GM12878 (cell line): ENCODE data around the gene CLSTN2. TPM values are rescaled to one million over a fixed set of nuclear protein-coding genes. Genes with fewer than 3 reads are reported as not detected.

Experiments used
- ATAC-seq: fragments of 200-7000 bp; cut with Tn5 transposase; 3 replicates; pipeline ENCODE4 v1.9.1; 2020; ENCODE audit warnings: mild to moderate bottlenecking, moderate library complexity
- BruUV-seq: library from RNA; stranded (reverse); fragments of 400-500 nt; replicated peaks from 2 replicates; lab custom pipeline; 2021; lab: Mats Ljungman, UMichigan
- CTCF ChIA-PET: fragments of 300-600 bp; sonication (Branson Sonifier 250); formaldehyde crosslinking; extraction: SDS; loops from one replicate; lab custom pipeline; 2021; ENCODE audit warnings: inconsistent platforms; lab: Yijun Ruan, JAX
- POLR2A ChIA-PET: fragments of 350-600 bp; formaldehyde crosslinking; extraction: SDS; loops from one replicate; lab custom pipeline; 2021; ENCODE audit warnings: inconsistent platforms; lab: Charles Lee
- RAD21 ChIA-PET: fragments of 300-600 bp; sonication (Branson Sonifier 250); formaldehyde crosslinking; loops from one replicate; lab custom pipeline; 2023; ENCODE audit warnings: antibody characterized with exemption; ENCODE audit not compliant: unreplicated experiment; lab: Charles Lee
- SMC1A ChIA-PET: fragments of 300-600 bp; sonication (Branson Sonifier 250); formaldehyde crosslinking; loops from one replicate; lab custom pipeline; 2023; ENCODE audit not compliant: unreplicated experiment, uncharacterized antibody; lab: Charles Lee
- DNase-seq: peaks from one replicate; pipeline ENCODE4 v3.0.0-alpha.2; 2011; ENCODE audit warnings: low read depth, low spot score
- FAIRE-seq: peaks from 3 replicates; lab custom pipeline; 2011; peaks lifted over from hg19 to GRCh38; lab: Jason Lieb, UNC
- H2AFZ ChIP-seq: 2 replicates; pipeline ENCODE4 v1.6.0; 2011; ENCODE audit warnings: low read depth, low read length, control low read depth; ENCODE audit not compliant: control insufficient read depth
- H3K27ac ChIP-seq: 2 replicates; pipeline ENCODE4 v1.5.1; 2011; ENCODE audit warnings: control low read depth; ENCODE audit not compliant: control insufficient read depth, insufficient read depth
- H3K27me3 ChIP-seq, 2 experiments: replicated peaks in 1 of 2; 2 replicates each; pipeline versions ENCODE4 v1.6.0 to v1.6.1; 2011; ENCODE audit warnings: low read length in 1 of 2; ENCODE audit not compliant: control insufficient read depth in 2 of 2, insufficient read depth in 2 of 2
- H3K36me3 ChIP-seq, 2 experiments: 2 replicates each; pipeline ENCODE4 v1.5.1; 2011; ENCODE audit warnings: low read length in 1 of 2; ENCODE audit not compliant: control insufficient read depth in 2 of 2, insufficient read depth in 2 of 2
- H3K4me1 ChIP-seq: 2 replicates; pipeline ENCODE4 v1.6.1; 2011; ENCODE audit warnings: mild to moderate bottlenecking, low read length, moderate library complexity, mixed read lengths; ENCODE audit not compliant: control insufficient read depth, insufficient read depth
- H3K4me2 ChIP-seq: 2 replicates; pipeline ENCODE4 v1.6.0; 2011; ENCODE audit warnings: control low read depth; ENCODE audit not compliant: control insufficient read depth, insufficient read depth
- H3K4me3 ChIP-seq: fragments of 200-600 bp; sonication (generic); 2 replicates; pipeline ENCODE4 v1.5.1; 2016
- H3K79me2 ChIP-seq: 2 replicates; pipeline ENCODE4 v1.6.0; 2011; ENCODE audit warnings: low read length; ENCODE audit not compliant: control insufficient read depth, insufficient read depth
- H3K9ac ChIP-seq: 2 replicates; pipeline ENCODE4 v1.8.0; 2011; ENCODE audit warnings: low read length, control low read depth, mixed read lengths; ENCODE audit not compliant: control insufficient read depth, insufficient read depth
- H3K9me3 ChIP-seq: replicated peaks from 3 replicates; pipeline ENCODE4 v1.5.1; 2011; ENCODE audit warnings: mild to moderate bottlenecking, low read length; ENCODE audit not compliant: control insufficient read depth, insufficient read depth
- H4K20me1 ChIP-seq: 2 replicates; pipeline ENCODE4 v1.6.0; 2011; ENCODE audit not compliant: control insufficient read depth, insufficient read depth
- CHD1 ChIP-seq: IDR thresholded peaks from 2 replicates; pipeline ENCODE4 v1.6.1; 2012; ENCODE audit warnings: low read depth, low read length, improper control_type of control experiment
- CHD2 ChIP-seq: IDR thresholded peaks from 2 replicates; pipeline ENCODE4 v1.6.1; 2011; ENCODE audit warnings: low read depth, low read length, improper control_type of control experiment, borderline replicate concordance
- CREM ChIP-seq: IDR thresholded peaks from 2 replicates; pipeline ENCODE4 v1.6.1; 2014; ENCODE audit warnings: antibody characterized with exemption, low read depth
- HCFC1 ChIP-seq: fragments of 150-350 bp; IDR thresholded peaks from 2 replicates; pipeline ENCODE4 v1.6.1; 2014; ENCODE audit warnings: low read length
- NBN ChIP-seq: fragments of 450-650 bp; IDR thresholded peaks from 2 replicates; pipeline ENCODE4 v1.6.1; 2016
- PBX3 ChIP-seq: IDR thresholded peaks from 2 replicates; pipeline ENCODE4 v1.6.1; 2011; ENCODE audit warnings: mild to moderate bottlenecking, low read depth, low read length, moderate library complexity; ENCODE audit not compliant: insufficient replicate concordance
- STAT1 ChIP-seq: fragments of 450-650 bp; conservative IDR thresholded peaks from 2 replicates; pipeline ENCODE4 v1.6.1; 2014; ENCODE audit warnings: antibody characterized with exemption, mild to moderate bottlenecking
- ZSCAN29 ChIP-seq: fragments of 450-650 bp; IDR thresholded peaks from 2 replicates; pipeline ENCODE4 v1.6.1; 2017; ENCODE audit warnings: mild to moderate bottlenecking, moderate library complexity
- WGBS: methylation state at CpG from one replicate; pipeline ENCODE4 v1.1.6; 2016; ENCODE audit warnings: low lambda C conversion rate; ENCODE audit not compliant: insufficient replicate concordance, insufficient coverage; ENCODE audit errors: missing lambda C conversion rate; 5-methylcytosine and 5-hydroxymethylcytosine counted together
- in situ Hi-C: fragments of 300-500 bp; cut with MboI; formaldehyde crosslinking; loops from 9 replicates; pipeline ENCODE4 v1.14.3; 2018; ENCODE audit warnings: mixed read lengths
- intact Hi-C: fragments of 100-400 bp; cut with micrococcal nuclease; formaldehyde crosslinking; loops from one replicate; pipeline ENCODE4 v1.14.2; 2022; ENCODE audit not compliant: unreplicated experiment
- polyA plus RNA-seq, 11 experiments: library from polyadenylated mRNA; depleted of rRNA in 4 of 11; unstranded in 6 of 11; stranded (reverse) in 5 of 11; fragments of >200 nt; fragmentation: Nextera tagmentation in 4 of 11; fragmentation: Illumina TruSeq in 1 of 11; extraction: Ambion mirVana in 4 of 11; extraction: Trizol in 1 of 11; gene quantifications; 1 replicate in 1 of 11; 2 replicates in 10 of 11; pipeline versions ENCODE4 v1.2.1 to v1.2.3, GENCODE V29; 2011 to 2016; ENCODE audit warnings: inconsistent platforms in 2 of 11, missing spikeins in 2 of 11, low read depth in 1 of 11
- total RNA-seq, 4 experiments: library from RNA; depleted of rRNA in 3 of 4; stranded (reverse); fragments of >200 nt in 3 of 4; fragmentation: Illumina TruSeq in 1 of 4; extraction: Trizol in 1 of 4; gene quantifications; 2 replicates each; pipeline versions ENCODE4 v1.2.1 to v1.2.3, GENCODE V29; 2013 to 2021
- TF ChIP-seq, protein P1 (sequence below): IDR thresholded peaks from 2 replicates; pipeline ENCODE4 v1.6.1; 2012; ENCODE audit warnings: mild to moderate bottlenecking, low read depth, low read length
- TF ChIP-seq, protein P2 (sequence below): fragments of 450-650 bp; formaldehyde crosslinking; IDR thresholded peaks from 2 replicates; pipeline ENCODE4 v1.4.0; 2020; ENCODE audit warnings: mild to moderate bottlenecking, moderate library complexity

CLSTN2 gene
- total and polyA plus RNA-seq, 10 of the 15 experiments (the other 5 are each of a cell fraction or from before 2014, with no cell fraction given): under 0.01 to 0.10 (median under 0.01) TPM; not detected in 5

GRCh38 chr3:140530131-140530530 lies 595.1 kb downstream of the CLSTN2 start:
- Histone ChIP-seq H3K79me2 (no peaks in the 10 kb centered on the region), H3K27ac (no peak overlapping the region), H3K9me3 (no peaks in the 10 kb centered on the region; the same call in 2 of the 3 replicates), H3K4me3 (no peak overlapping the region), H4K20me1 (no peaks in the 10 kb centered on the region), H3K4me1 (no peaks in the 10 kb centered on the region), H3K36me3 (no peaks in the 10 kb centered on the region), H3K4me2 (no peak overlapping the region), H3K9ac (no peak overlapping the region), H2AFZ (no peak overlapping the region), H3K27me3 (no peaks in the 10 kb centered on the region)
- no TSS peak for BruUV-seq
- SMC1A ChIA-PET: interaction anchor here (0.6 to 1.0 kb wide), 2 partner anchors 12 to 17 kb away, joined by 3 to 4 read pairs; no protein-coding TSS in a partner anchor
- FAIRE-seq (no peak), DNase-seq (no peak), ATAC-seq (no peak)
- intact Hi-C loops: no loop called here
- WGBS: 40% methylated on average over 2 of the region's 2 CpGs
- in situ Hi-C loops: no loop called here
- RAD21 ChIA-PET: no interaction called here
- TF ChIP-seq, protein P1, sequence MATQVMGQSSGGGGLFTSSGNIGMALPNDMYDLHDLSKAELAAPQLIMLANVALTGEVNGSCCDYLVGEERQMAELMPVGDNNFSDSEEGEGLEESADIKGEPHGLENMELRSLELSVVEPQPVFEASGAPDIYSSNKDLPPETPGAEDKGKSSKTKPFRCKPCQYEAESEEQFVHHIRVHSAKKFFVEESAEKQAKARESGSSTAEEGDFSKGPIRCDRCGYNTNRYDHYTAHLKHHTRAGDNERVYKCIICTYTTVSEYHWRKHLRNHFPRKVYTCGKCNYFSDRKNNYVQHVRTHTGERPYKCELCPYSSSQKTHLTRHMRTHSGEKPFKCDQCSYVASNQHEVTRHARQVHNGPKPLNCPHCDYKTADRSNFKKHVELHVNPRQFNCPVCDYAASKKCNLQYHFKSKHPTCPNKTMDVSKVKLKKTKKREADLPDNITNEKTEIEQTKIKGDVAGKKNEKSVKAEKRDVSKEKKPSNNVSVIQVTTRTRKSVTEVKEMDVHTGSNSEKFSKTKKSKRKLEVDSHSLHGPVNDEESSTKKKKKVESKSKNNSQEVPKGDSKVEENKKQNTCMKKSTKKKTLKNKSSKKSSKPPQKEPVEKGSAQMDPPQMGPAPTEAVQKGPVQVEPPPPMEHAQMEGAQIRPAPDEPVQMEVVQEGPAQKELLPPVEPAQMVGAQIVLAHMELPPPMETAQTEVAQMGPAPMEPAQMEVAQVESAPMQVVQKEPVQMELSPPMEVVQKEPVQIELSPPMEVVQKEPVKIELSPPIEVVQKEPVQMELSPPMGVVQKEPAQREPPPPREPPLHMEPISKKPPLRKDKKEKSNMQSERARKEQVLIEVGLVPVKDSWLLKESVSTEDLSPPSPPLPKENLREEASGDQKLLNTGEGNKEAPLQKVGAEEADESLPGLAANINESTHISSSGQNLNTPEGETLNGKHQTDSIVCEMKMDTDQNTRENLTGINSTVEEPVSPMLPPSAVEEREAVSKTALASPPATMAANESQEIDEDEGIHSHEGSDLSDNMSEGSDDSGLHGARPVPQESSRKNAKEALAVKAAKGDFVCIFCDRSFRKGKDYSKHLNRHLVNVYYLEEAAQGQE: no peak
- TF ChIP-seq NBN (no peak), CREM (no peak), STAT1 (no peak), CHD1 (no peak), ZSCAN29 (no peak), HCFC1 (no peak), PBX3 (no peak), CHD2 (no peak)
- TF ChIP-seq, protein P2, sequence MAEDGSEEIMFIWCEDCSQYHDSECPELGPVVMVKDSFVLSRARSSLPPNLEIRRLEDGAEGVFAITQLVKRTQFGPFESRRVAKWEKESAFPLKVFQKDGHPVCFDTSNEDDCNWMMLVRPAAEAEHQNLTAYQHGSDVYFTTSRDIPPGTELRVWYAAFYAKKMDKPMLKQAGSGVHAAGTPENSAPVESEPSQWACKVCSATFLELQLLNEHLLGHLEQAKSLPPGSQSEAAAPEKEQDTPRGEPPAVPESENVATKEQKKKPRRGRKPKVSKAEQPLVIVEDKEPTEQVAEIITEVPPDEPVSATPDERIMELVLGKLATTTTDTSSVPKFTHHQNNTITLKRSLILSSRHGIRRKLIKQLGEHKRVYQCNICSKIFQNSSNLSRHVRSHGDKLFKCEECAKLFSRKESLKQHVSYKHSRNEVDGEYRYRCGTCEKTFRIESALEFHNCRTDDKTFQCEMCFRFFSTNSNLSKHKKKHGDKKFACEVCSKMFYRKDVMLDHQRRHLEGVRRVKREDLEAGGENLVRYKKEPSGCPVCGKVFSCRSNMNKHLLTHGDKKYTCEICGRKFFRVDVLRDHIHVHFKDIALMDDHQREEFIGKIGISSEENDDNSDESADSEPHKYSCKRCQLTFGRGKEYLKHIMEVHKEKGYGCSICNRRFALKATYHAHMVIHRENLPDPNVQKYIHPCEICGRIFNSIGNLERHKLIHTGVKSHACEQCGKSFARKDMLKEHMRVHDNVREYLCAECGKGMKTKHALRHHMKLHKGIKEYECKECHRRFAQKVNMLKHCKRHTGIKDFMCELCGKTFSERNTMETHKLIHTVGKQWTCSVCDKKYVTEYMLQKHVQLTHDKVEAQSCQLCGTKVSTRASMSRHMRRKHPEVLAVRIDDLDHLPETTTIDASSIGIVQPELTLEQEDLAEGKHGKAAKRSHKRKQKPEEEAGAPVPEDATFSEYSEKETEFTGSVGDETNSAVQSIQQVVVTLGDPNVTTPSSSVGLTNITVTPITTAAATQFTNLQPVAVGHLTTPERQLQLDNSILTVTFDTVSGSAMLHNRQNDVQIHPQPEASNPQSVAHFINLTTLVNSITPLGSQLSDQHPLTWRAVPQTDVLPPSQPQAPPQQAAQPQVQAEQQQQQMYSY (CRISPR knock-in tag): no peak
- CTCF ChIA-PET: no interaction called here
- POLR2A ChIA-PET: no interaction called here
